Astrocyte (in vitro differentiated cells and primary cell): ENCODE results near the gene BMPR1B. TPM values are rescaled to one million over a fixed set of nuclear protein-coding genes. Genes with fewer than 3 reads are reported as not detected.

Experiments used
- DNase-seq: peaks from one replicate; pipeline ENCODE4 v3.0.0-alpha.2; 2010; ENCODE audit warnings: low read depth
- FAIRE-seq: peaks from 2 replicates; lab custom pipeline; 2011; peaks lifted over from hg19 to GRCh38; lab: Jason Lieb, UNC
- H2AFZ ChIP-seq: 2 replicates; pipeline ENCODE4 v1.6.0; 2012; ENCODE audit warnings: low read depth, low read length, inconsistent platforms
- H3K27ac ChIP-seq: 2 replicates; pipeline ENCODE4 v1.5.1; 2011; ENCODE audit warnings: low read depth, low read length, inconsistent platforms
- H3K27me3 ChIP-seq: 2 replicates; pipeline ENCODE4 v1.6.0; 2011; ENCODE audit warnings: low read length, inconsistent platforms; ENCODE audit not compliant: insufficient read depth
- H3K36me3 ChIP-seq: 2 replicates; pipeline ENCODE4 v1.5.1; 2011; ENCODE audit warnings: low read length, inconsistent platforms; ENCODE audit not compliant: insufficient read depth
- H3K4me1 ChIP-seq: 2 replicates; pipeline ENCODE4 v1.5.1; 2011; ENCODE audit warnings: low read length, inconsistent platforms; ENCODE audit not compliant: insufficient read depth
- H3K4me2 ChIP-seq: 2 replicates; pipeline ENCODE4 v1.6.0; 2012; ENCODE audit warnings: low read length, inconsistent platforms
- H3K4me3 ChIP-seq: 2 replicates; pipeline ENCODE4 v1.5.1; 2011; ENCODE audit warnings: low read depth, mild to moderate bottlenecking, low read length, inconsistent platforms; ENCODE audit not compliant: insufficient read depth
- H3K79me2 ChIP-seq: 2 replicates; pipeline ENCODE4 v1.6.0; 2012; ENCODE audit warnings: mild to moderate bottlenecking, low read length, inconsistent platforms; ENCODE audit not compliant: insufficient read depth
- H3K9ac ChIP-seq: 2 replicates; pipeline ENCODE4 v1.6.0; 2012; ENCODE audit warnings: mild to moderate bottlenecking, low read length, inconsistent platforms
- H3K9me3 ChIP-seq: 2 replicates; pipeline ENCODE4 v1.5.1; 2012; ENCODE audit warnings: low read depth, mild to moderate bottlenecking, low read length, inconsistent platforms; ENCODE audit not compliant: insufficient read depth
- H4K20me1 ChIP-seq: 2 replicates; pipeline ENCODE4 v1.6.0; 2012; ENCODE audit warnings: low read length, inconsistent platforms; ENCODE audit not compliant: insufficient read depth
- H3K27ac Mint-ChIP-seq: one replicate; pipeline ENCODE4 v1.8.0; 2021; ENCODE audit warnings: mild to moderate bottlenecking, mixed read lengths; ENCODE audit not compliant: unreplicated experiment
- H3K27me3 Mint-ChIP-seq: one replicate; pipeline ENCODE4 v1.8.0; 2021; ENCODE audit warnings: low read depth, mixed read lengths; ENCODE audit not compliant: unreplicated experiment
- H3K36me3 Mint-ChIP-seq: one replicate; pipeline ENCODE4 v1.8.0; 2021; ENCODE audit warnings: low read depth, mixed read lengths; ENCODE audit not compliant: unreplicated experiment
- H3K4me1 Mint-ChIP-seq: one replicate; pipeline ENCODE4 v1.8.0; 2021; ENCODE audit warnings: low read depth, mixed read lengths; ENCODE audit not compliant: unreplicated experiment
- H3K4me3 Mint-ChIP-seq: one replicate; pipeline ENCODE4 v1.8.0; 2021; ENCODE audit warnings: mild to moderate bottlenecking, moderate library complexity, mixed read lengths; ENCODE audit not compliant: unreplicated experiment
- H3K9me3 Mint-ChIP-seq: one replicate; pipeline ENCODE4 v1.8.0; 2021; ENCODE audit warnings: mild to moderate bottlenecking, mixed read lengths; ENCODE audit not compliant: unreplicated experiment
- CTCF ChIP-seq: IDR thresholded peaks from 2 replicates; pipeline ENCODE4 v1.5.1; 2011; ENCODE audit warnings: low read depth, mild to moderate bottlenecking, inconsistent platforms, low read length, moderate library complexity; ENCODE audit not compliant: insufficient read depth
- EZH2 ChIP-seq: IDR thresholded peaks from 2 replicates; pipeline ENCODE4 v1.6.1; 2012; ENCODE audit warnings: mild to moderate bottlenecking, low read length, inconsistent platforms; ENCODE audit not compliant: insufficient read depth
- total RNA-seq: library from RNA; stranded (reverse); gene quantifications from 2 replicates; pipeline ENCODE4 v1.2.1, GENCODE V29; 2021

Gene BMPR1B
- total RNA-seq, 1 donor from 2014 or later: 14.1 TPM

GRCh38 chr4:94814237-94814636, 56.5 kb downstream of the BMPR1B start:
- no peaks in the 10 kb centered on the region for H3K36me3 ChIP-seq
- no peak overlapping the region for H3K27ac ChIP-seq
- H3K79me2 ChIP-seq: no peaks in the 10 kb centered on the region
- no peak overlapping the region for H3K27ac Mint-ChIP-seq
- TF ChIP-seq EZH2 (no peak), CTCF (no peak)
- no peaks in the 10 kb centered on the region for H3K27me3 Mint-ChIP-seq
- H2AFZ ChIP-seq: no peak overlapping the region
- H3K4me1 Mint-ChIP-seq: peaks cover 4% of the 10 kb centered on the region
- H3K4me3 Mint-ChIP-seq: no peak overlapping the region
- H3K9ac ChIP-seq: no peak overlapping the region
- no peaks in the 10 kb centered on the region for H3K9me3 Mint-ChIP-seq
- no peak overlapping the region for H3K4me3 ChIP-seq
- peak; percentile 27 for DNase-seq
- no peak for FAIRE-seq
- H3K36me3 Mint-ChIP-seq: no peaks in the 10 kb centered on the region
- H3K4me1 ChIP-seq: no peaks in the 10 kb centered on the region
- H3K9me3 ChIP-seq: no peaks in the 10 kb centered on the region
- H3K4me2 ChIP-seq: no peak overlapping the region
- no peaks in the 10 kb centered on the region for H4K20me1 ChIP-seq
- no peaks in the 10 kb centered on the region for H3K27me3 ChIP-seq

DNA sequence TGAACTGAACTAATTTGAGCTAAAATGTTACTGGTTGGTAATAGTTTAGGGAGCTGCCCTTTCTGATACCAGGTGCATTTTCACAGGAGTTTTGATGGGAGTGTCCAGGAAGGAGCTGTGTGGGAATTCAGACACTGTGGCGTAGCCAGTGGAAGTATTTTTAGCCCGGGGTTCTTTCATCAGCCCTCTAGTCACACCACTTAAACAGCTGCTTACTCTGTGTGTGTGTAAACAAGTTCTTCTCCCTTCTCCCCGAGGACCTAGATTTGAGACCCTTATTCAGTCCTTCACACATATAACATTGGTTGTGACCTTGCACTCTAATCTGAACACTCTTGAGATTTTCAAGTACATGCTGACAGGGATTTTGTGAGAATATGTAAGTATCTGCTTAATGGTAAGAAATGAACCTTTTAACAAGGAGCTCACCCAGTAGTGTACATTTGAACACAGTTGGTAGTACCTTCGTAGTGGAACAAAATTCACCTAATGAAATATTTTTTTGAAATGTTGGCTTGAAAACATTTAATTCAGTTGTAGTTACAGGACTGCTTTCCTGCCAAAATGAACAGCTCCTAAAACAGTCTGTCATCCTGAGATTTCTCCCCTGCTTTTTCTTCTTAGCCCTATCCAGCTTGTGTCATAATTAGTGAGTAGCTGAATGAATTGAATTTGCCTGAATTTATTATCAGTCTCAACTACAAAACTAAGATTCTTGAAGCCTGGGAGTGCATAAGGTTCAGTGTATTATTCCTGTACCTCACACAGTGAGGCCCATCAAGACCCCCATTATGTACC, 61.8 kb downstream of the BMPR1B start:
- Mint-ChIP-seq H3K27ac (peak overlapping the region; percentile 64), H3K4me1 (peaks cover 11% of the 10 kb centered on the region), H3K36me3 (no peaks in the 10 kb centered on the region), H3K27me3 (no peaks in the 10 kb centered on the region), H3K4me3 (no peak overlapping the region), H3K9me3 (no peaks in the 10 kb centered on the region)
- Histone ChIP-seq H4K20me1 (no peaks in the 10 kb centered on the region), H3K27ac (no peak overlapping the region), H3K9ac (no peak overlapping the region), H3K9me3 (no peaks in the 10 kb centered on the region), H3K4me3 (no peak overlapping the region), H3K27me3 (no peaks in the 10 kb centered on the region), H3K4me2 (no peak overlapping the region), H2AFZ (no peak overlapping the region), H3K79me2 (no peaks in the 10 kb centered on the region), H3K36me3 (no peaks in the 10 kb centered on the region), H3K4me1 (no peaks in the 10 kb centered on the region)
- no peak for FAIRE-seq
- no peak for TF ChIP-seq EZH2
- TF ChIP-seq CTCF: no peak
- DNase-seq: no peak

DNA sequence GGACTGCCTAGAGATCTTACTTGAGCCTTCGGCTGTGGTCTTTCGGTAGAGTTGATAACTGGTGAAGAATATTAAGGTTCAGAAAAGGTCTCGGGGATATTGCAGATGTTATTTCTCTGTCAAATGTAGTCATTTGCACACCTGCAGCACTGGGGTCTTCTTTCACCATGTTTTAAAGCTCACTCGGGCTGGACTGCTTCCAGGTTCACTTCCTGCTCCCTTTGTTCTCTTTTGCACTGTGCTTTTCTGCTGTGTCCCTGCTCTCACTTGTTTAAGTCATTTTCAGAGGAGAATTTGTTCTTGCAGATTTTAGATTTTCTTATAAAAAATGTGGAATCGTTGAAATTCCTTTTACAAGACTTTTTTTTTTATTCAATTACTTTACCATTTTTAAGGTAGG, 68.5 kb downstream of the BMPR1B start:
- no peak overlapping the region for H3K27ac Mint-ChIP-seq

More for the DNA sequence above, 68.5 kb downstream of the BMPR1B start:
- no peaks in the 10 kb centered on the region for H3K36me3 ChIP-seq
- no peaks in the 10 kb centered on the region for H4K20me1 ChIP-seq
- no peak overlapping the region for H3K4me3 ChIP-seq
- no peak overlapping the region for H3K27ac ChIP-seq
- H3K36me3 Mint-ChIP-seq: no peaks in the 10 kb centered on the region
- FAIRE-seq (no peak), DNase-seq (no peak)
- peaks cover 15% of the 10 kb centered on the region for H3K4me1 ChIP-seq
- no peaks in the 10 kb centered on the region for H3K27me3 Mint-ChIP-seq
- H3K9me3 ChIP-seq: no peaks in the 10 kb centered on the region
- TF ChIP-seq EZH2 (no peak), CTCF (no peak)
- H3K9ac ChIP-seq: no peak overlapping the region
- no peaks in the 10 kb centered on the region for H3K27me3 ChIP-seq
- H3K9me3 Mint-ChIP-seq: no peaks in the 10 kb centered on the region
- no peak overlapping the region for H2AFZ ChIP-seq
- H3K4me1 Mint-ChIP-seq: peaks cover 18% of the 10 kb centered on the region
- H3K4me3 Mint-ChIP-seq: no peak overlapping the region
- no peaks in the 10 kb centered on the region for H3K79me2 ChIP-seq
- H3K4me2 ChIP-seq: no peak overlapping the region
